Cardiac muscle cell (in vitro differentiated cells and primary cell): ENCODE data around the gene WRAP73. TPM values are rescaled to one million over a fixed set of nuclear protein-coding genes. Genes with fewer than 3 reads are reported as not detected.
A peak's percentile ranks its signal among the peaks of the same experiment; 100 is the strongest.

Source experiments
- DNase-seq, 2 donors: peaks; one replicate each; pipeline versions ENCODE4 v3.0.0 to v3.0.0-alpha.2; 2010 to 2017; ENCODE audit warnings: low read depth in 1 of 2, low spot score in 1 of 2
- H3K27ac ChIP-seq: fragments of 200-600 bp; sonication (generic); 2 replicates; pipeline ENCODE4 v1.5.1; 2016
- H3K27me3 ChIP-seq: fragments of 200-600 bp; sonication (generic); 2 replicates; pipeline ENCODE4 v1.6.0; 2016; ENCODE audit warnings: control low read depth
- H3K36me3 ChIP-seq: fragments of 200-600 bp; sonication (generic); 2 replicates; pipeline ENCODE4 v1.5.1; 2016; ENCODE audit warnings: control low read depth
- H3K4me1 ChIP-seq: fragments of 200-600 bp; sonication (generic); 2 replicates; pipeline ENCODE4 v1.8.1; 2017; ENCODE audit warnings: low read depth, mild to moderate bottlenecking, mixed run types
- H3K4me3 ChIP-seq: fragments of 200-600 bp; sonication (generic); 2 replicates; pipeline ENCODE4 v1.5.1; 2016; ENCODE audit warnings: mild to moderate bottlenecking
- H3K9me3 ChIP-seq: fragments of 200-600 bp; sonication (generic); 2 replicates; pipeline ENCODE4 v1.5.1; 2017; ENCODE audit warnings: low read depth, mild to moderate bottlenecking, control low read depth
- CTCF ChIP-seq: IDR thresholded peaks from 2 replicates; pipeline ENCODE4 v1.5.1; 2012; ENCODE audit warnings: low read depth, mild to moderate bottlenecking, low read length
- polyA plus RNA-seq: library from polyadenylated mRNA; unstranded; fragments of >200 nt; fragmentation: Nextera tagmentation; extraction: Ambion mirVana; gene quantifications from 2 replicates; pipeline ENCODE4 v1.2.1, GENCODE V29; 2016
- total RNA-seq: library from RNA; depleted of rRNA; stranded (reverse); fragments of >200 nt; gene quantifications from 2 replicates; pipeline ENCODE4 v1.2.3, GENCODE V29; 2016

The WRAP73 gene
- total and polyA plus RNA-seq, 2 experiments from 2014 or later = 21.6 to 25.9 TPM

GRCh38 chr1:3696689-3697088 lies 46.8 kb upstream of the WRAP73 start:
- H3K9me3 ChIP-seq = no peaks in the 10 kb centered on the region
- TF ChIP-seq CTCF = no peak
- no peaks in the 10 kb centered on the region for H3K27me3 ChIP-seq
- H3K4me3 ChIP-seq = no peak overlapping the region
- DNase-seq = no peak
- no peaks in the 10 kb centered on the region for H3K4me1 ChIP-seq
- H3K36me3 ChIP-seq = no peaks in the 10 kb centered on the region
- H3K27ac ChIP-seq = no peak overlapping the region

GRCh38 chr1:3695326-3696217 lies 45.7 kb upstream of the WRAP73 start:
- H3K27me3 ChIP-seq = no peaks in the 10 kb centered on the region
- no peak overlapping the region for H3K4me3 ChIP-seq
- DNase-seq = peak; percentile 45 to 73
- H3K4me1 ChIP-seq = no peaks in the 10 kb centered on the region
- H3K9me3 ChIP-seq = no peaks in the 10 kb centered on the region
- H3K36me3 ChIP-seq = no peaks in the 10 kb centered on the region
- H3K27ac ChIP-seq = no peak overlapping the region
- TF ChIP-seq CTCF = peak; percentile 85

GRCh38 chr1:3693321-3693720 lies 43.4 kb upstream of the WRAP73 start:
- no peaks in the 10 kb centered on the region for H3K27me3 ChIP-seq
- no peak for DNase-seq
- no peak for TF ChIP-seq CTCF
- no peak overlapping the region for H3K27ac ChIP-seq
- no peak overlapping the region for H3K4me3 ChIP-seq
- no peaks in the 10 kb centered on the region for H3K36me3 ChIP-seq
- H3K9me3 ChIP-seq = no peaks in the 10 kb centered on the region
- H3K4me1 ChIP-seq = no peaks in the 10 kb centered on the region

- no peaks in the 10 kb centered on the region for H3K9me3 ChIP-seq
- no peaks in the 10 kb centered on the region for H3K36me3 ChIP-seq
- H3K4me3 ChIP-seq = no peak overlapping the region
- no peak for TF ChIP-seq CTCF
- no peak for DNase-seq
- no peaks in the 10 kb centered on the region for H3K27me3 ChIP-seq
- H3K27ac ChIP-seq = no peak overlapping the region
- no peaks in the 10 kb centered on the region for H3K4me1 ChIP-seq
These were observed 42.7 kb upstream of the WRAP73 start for GRCh38 chr1:3692598-3692997.

GRCh38 chr1:3691421-3692204 lies 41.7 kb upstream of the WRAP73 start:
- no peak for DNase-seq
- Histone ChIP-seq H3K27me3 (no peaks in the 10 kb centered on the region), H3K27ac (no peak overlapping the region), H3K4me3 (no peak overlapping the region), H3K4me1 (no peaks in the 10 kb centered on the region), H3K36me3 (no peaks in the 10 kb centered on the region), H3K9me3 (no peaks in the 10 kb centered on the region)
- TF ChIP-seq CTCF = no peak
